IMR-90 (cell line): ENCODE data around the gene RNF224. TPM values are rescaled to one million over a fixed set of nuclear protein-coding genes. Genes with fewer than 3 reads are reported as not detected.

Experiments used
- ATAC-seq: fragments of 200-7000 bp; cut with Tn5 transposase; 2 replicates; pipeline ENCODE4 v1.9.1; 2020; ENCODE audit warnings: low read depth, mild to moderate bottlenecking, moderate library complexity
- BruUV-seq: library from RNA; stranded (reverse); fragments of 400-500 nt; replicated peaks from 2 replicates; lab custom pipeline; 2021; lab: Mats Ljungman, UMichigan
- CTCF ChIA-PET: fragments of 300-600 bp; formaldehyde crosslinking; extraction: SDS; loops from one replicate; lab custom pipeline; 2021; ENCODE audit warnings: antibody characterized with exemption; lab: Yijun Ruan, JAX
- POLR2A ChIA-PET: fragments of 300-600 bp; sonication (Branson Sonifier 250); formaldehyde crosslinking; loops from one replicate; lab custom pipeline; 2022; ENCODE audit warnings: antibody characterized with exemption; ENCODE audit not compliant: unreplicated experiment; lab: Charles Lee
- DNase-seq: peaks from one replicate; pipeline ENCODE4 v3.0.0; 2013
- H2AFZ ChIP-seq: replicated peaks from 2 replicates; pipeline ENCODE3; 2013; ENCODE audit warnings: low read length, mild to moderate bottlenecking; ENCODE audit not compliant: poor library complexity
- H2AK5ac ChIP-seq: 2 replicates; pipeline ENCODE4 v1.6.1; 2013; ENCODE audit warnings: low read depth, low read length, inconsistent platforms
- H2AK9ac ChIP-seq: replicated peaks from 2 replicates; pipeline ENCODE3; 2013; ENCODE audit warnings: mild to moderate bottlenecking, low read depth, low read length, moderate library complexity; ENCODE audit not compliant: poor library complexity
- H2BK120ac ChIP-seq: 2 replicates; pipeline ENCODE4 v1.6.1; 2013; ENCODE audit warnings: low read depth, low read length, inconsistent platforms
- H2BK15ac ChIP-seq: 3 replicates; pipeline ENCODE4 v1.6.1; 2013; ENCODE audit warnings: low read depth, low read length, inconsistent platforms
- H2BK20ac ChIP-seq: 2 replicates; pipeline ENCODE4 v1.6.1; 2013; ENCODE audit warnings: low read depth, mild to moderate bottlenecking, inconsistent platforms, low read length, moderate library complexity
- H2BK5ac ChIP-seq: 2 replicates; pipeline ENCODE4 v1.6.1; 2013; ENCODE audit warnings: mild to moderate bottlenecking, low read depth, low read length, inconsistent platforms; ENCODE audit not compliant: poor library complexity, severe bottlenecking
- H3K14ac ChIP-seq: replicated peaks from 2 replicates; pipeline ENCODE4 v1.6.1; 2013; ENCODE audit warnings: low read depth, low read length, inconsistent platforms
- H3K18ac ChIP-seq: 2 replicates; pipeline ENCODE4 v1.6.1; 2013; ENCODE audit warnings: low read depth, low read length, control low read depth
- H3K23ac ChIP-seq: 2 replicates; pipeline ENCODE4 v1.6.1; 2013; ENCODE audit warnings: low read depth, low read length, inconsistent platforms
- H3K27ac ChIP-seq: 2 replicates; pipeline ENCODE4 v1.5.1; 2013; ENCODE audit warnings: mild to moderate bottlenecking, control low read depth, low read length; ENCODE audit not compliant: insufficient read depth
- H3K27me3 ChIP-seq: 2 replicates; pipeline ENCODE4 v1.6.1; 2013; ENCODE audit warnings: low read length; ENCODE audit not compliant: control insufficient read depth, insufficient read depth
- H3K36me3 ChIP-seq: 2 replicates; pipeline ENCODE4 v1.6.1; 2013; ENCODE audit warnings: low read length, mixed read lengths; ENCODE audit not compliant: control insufficient read depth, insufficient read depth
- H3K4ac ChIP-seq: 2 replicates; pipeline ENCODE4 v1.6.1; 2013; ENCODE audit warnings: low read depth, low read length, inconsistent platforms
- H3K4me1 ChIP-seq: 2 replicates; pipeline ENCODE4 v1.6.1; 2013; ENCODE audit warnings: low read length, mixed read lengths; ENCODE audit not compliant: control insufficient read depth, insufficient read depth
- H3K4me2 ChIP-seq: 2 replicates; pipeline ENCODE4 v1.6.1; 2013; ENCODE audit warnings: low read depth, mild to moderate bottlenecking, control low read depth, low read length, moderate library complexity
- H3K4me3 ChIP-seq: 2 replicates; pipeline ENCODE4 v1.5.1; 2013; ENCODE audit warnings: low read depth, mild to moderate bottlenecking, control low read depth, low read length, moderate library complexity; ENCODE audit not compliant: insufficient read depth
- H3K56ac ChIP-seq: 2 replicates; pipeline ENCODE4 v1.6.1; 2013; ENCODE audit warnings: low read length, inconsistent platforms; ENCODE audit not compliant: insufficient read depth; ENCODE audit errors: extremely low read depth
- H3K79me1 ChIP-seq, 2 experiments: 2 replicates each; pipeline ENCODE4 v1.6.1; 2013; ENCODE audit warnings: low read length in 2 of 2, inconsistent platforms in 1 of 2, low read depth in 1 of 2
- H3K9ac ChIP-seq: 2 replicates; pipeline ENCODE4 v1.6.1; 2013; ENCODE audit warnings: low read depth, low read length, control low read depth
- H3K9me1 ChIP-seq: 2 replicates; pipeline ENCODE4 v1.6.1; 2013; ENCODE audit warnings: low read length, inconsistent platforms; ENCODE audit not compliant: insufficient read depth
- H3K9me3 ChIP-seq: 2 replicates; pipeline ENCODE4 v1.6.1; 2013; ENCODE audit warnings: low read length; ENCODE audit not compliant: control insufficient read depth, insufficient read depth
- H4K20me1 ChIP-seq: 2 replicates; pipeline ENCODE4 v1.6.1; 2013; ENCODE audit warnings: low read length, inconsistent platforms; ENCODE audit not compliant: insufficient read depth
- H4K5ac ChIP-seq: 2 replicates; pipeline ENCODE4 v1.6.1; 2013; ENCODE audit warnings: mild to moderate bottlenecking, low read depth, low read length, control low read depth
- H4K8ac ChIP-seq, 2 experiments: 2 replicates each; pipeline ENCODE4 v1.6.1; 2013; ENCODE audit warnings: low read depth in 2 of 2, low read length in 2 of 2, control low read depth in 1 of 2, inconsistent platforms in 1 of 2
- H4K91ac ChIP-seq: 2 replicates; pipeline ENCODE4 v1.6.1; 2013; ENCODE audit warnings: low read depth, low read length, inconsistent platforms; ENCODE audit not compliant: insufficient read depth
- BHLHE40 ChIP-seq: fragments of 150-350 bp; IDR thresholded peaks from 2 replicates; pipeline ENCODE4 v1.6.1; 2016; ENCODE audit warnings: mild to moderate bottlenecking, low read depth, low read length
- CEBPB ChIP-seq: IDR thresholded peaks from 2 replicates; pipeline ENCODE4 v1.6.1; 2012; ENCODE audit warnings: low read depth, low read length, improper control_type of control experiment
- ELK1 ChIP-seq: fragments of 150-350 bp; IDR thresholded peaks from 2 replicates; pipeline ENCODE4 v1.6.1; 2016; ENCODE audit warnings: low read depth, mild to moderate bottlenecking, low read length, moderate library complexity, borderline replicate concordance
- FOS ChIP-seq: fragments of 150-350 bp; IDR thresholded peaks from 2 replicates; pipeline ENCODE4 v1.6.1; 2016; ENCODE audit warnings: low read depth, low read length
- MAFK ChIP-seq: IDR thresholded peaks from 2 replicates; pipeline ENCODE4 v1.6.1; 2012; ENCODE audit warnings: low read depth, low read length, improper control_type of control experiment
- MAZ ChIP-seq: IDR thresholded peaks from 2 replicates; pipeline ENCODE4 v1.6.1; 2012; ENCODE audit warnings: low read depth, mild to moderate bottlenecking, low read length, improper control_type of control experiment, moderate library complexity, borderline replicate concordance
- MXI1 ChIP-seq: IDR thresholded peaks from 2 replicates; pipeline ENCODE4 v1.6.1; 2012; ENCODE audit warnings: low read depth, mild to moderate bottlenecking, low read length, moderate library complexity, borderline replicate concordance
- RAD21 ChIP-seq: IDR thresholded peaks from 2 replicates; pipeline ENCODE4 v1.6.1; 2012; ENCODE audit warnings: low read length, improper control_type of control experiment
- SMC3 ChIP-seq: fragments of 150-350 bp; IDR thresholded peaks from 2 replicates; pipeline ENCODE4 v1.6.1; 2016; ENCODE audit warnings: low read depth, mild to moderate bottlenecking, antibody characterized with exemption, low read length, moderate library complexity
- USF2 ChIP-seq: fragments of 150-350 bp; IDR thresholded peaks from 2 replicates; pipeline ENCODE4 v1.6.1; 2017; ENCODE audit warnings: mild to moderate bottlenecking, antibody characterized with exemption, low read length, low read depth
- WGBS, 2 experiments: methylation state at CpG; one replicate each; pipeline versions ENCODE4 v1.1.5 to v1.1.7; 2013; ENCODE audit warnings: missing lambda C conversion rate in 2 of 2; ENCODE audit not compliant: insufficient read length in 1 of 2; ENCODE audit errors: extremely low coverage in 2 of 2; 5-methylcytosine and 5-hydroxymethylcytosine counted together
- dilution Hi-C: fragments of 300-500 bp; cut with HindIII; formaldehyde crosslinking; loops from one replicate; pipeline ENCODE4 v1.14.3; 2018; ENCODE audit warnings: low sequenced_read_pairs; ENCODE audit not compliant: unreplicated experiment
- in situ Hi-C: fragments of 300-500 bp; cut with MboI; formaldehyde crosslinking; loops from 3 replicates; pipeline ENCODE4 v1.14.3; 2019; ENCODE audit warnings: low sequenced_read_pairs, inconsistent platforms, mixed read lengths
- intact Hi-C: fragments of 100-400 bp; cut with micrococcal nuclease; formaldehyde crosslinking; loops from 2 replicates; pipeline ENCODE4 v1.10.0; 2022
- polyA plus RNA-seq, 3 experiments: library from polyadenylated mRNA; depleted of rRNA; stranded (reverse); fragments of >200 nt; gene quantifications; 2 replicates each; pipeline ENCODE4 v1.2.3, GENCODE V29; 2012; ENCODE audit warnings: low replicate concordance in 1 of 3
- total RNA-seq: library from RNA; depleted of rRNA; stranded (reverse); fragments of >200 nt; gene quantifications from 2 replicates; pipeline ENCODE4 v1.2.3, GENCODE V29; 2012

RNF224 gene
- total and polyA plus RNA-seq, 2 of the 4 experiments (the other 2 are of a cell fraction) = not detected

- no peak overlapping the region for H2AK5ac ChIP-seq
- no peak for TF ChIP-seq MAFK
- no peak for TF ChIP-seq SMC3
- TF ChIP-seq BHLHE40 = no peak
- no peak for TF ChIP-seq ELK1
- no peak for TF ChIP-seq CEBPB
- TF ChIP-seq USF2 = no peak
- no peak for TF ChIP-seq MXI1
- TF ChIP-seq FOS = no peak
- no peak for TF ChIP-seq RAD21
- TF ChIP-seq MAZ = no peak
- no peak for ATAC-seq
- intact Hi-C loops = no loop called here
- no peak overlapping the region for H2BK5ac ChIP-seq
- no peak overlapping the region for H4K5ac ChIP-seq
- 0 out of 2 replicates have a peak, but pooled peaks cover 2% of the 10 kb centered on the region for H3K9me1 ChIP-seq
- H3K4ac ChIP-seq = no peak overlapping the region
- no peaks in the 10 kb centered on the region; the same call in 1 of the 2 replicates for H4K20me1 ChIP-seq
- no peaks in the 10 kb centered on the region for H3K27me3 ChIP-seq
- H3K14ac ChIP-seq = no peak overlapping the region
- no peaks in the 10 kb centered on the region; a peak in 1 of 4 replicates for H3K79me1 ChIP-seq
- no peak overlapping the region for H2AK9ac ChIP-seq
- H3K36me3 ChIP-seq = peaks cover 58% of the 10 kb centered on the region
- H3K4me3 ChIP-seq = no peak overlapping the region
- no peaks in the 10 kb centered on the region; the same call in 1 of the 2 replicates for H3K4me1 ChIP-seq
- dilution Hi-C loops = no loop called here
- no peak overlapping the region for H2BK20ac ChIP-seq
- no TSS peak for BruUV-seq
- H3K9me3 ChIP-seq = no peaks in the 10 kb centered on the region
- no peak overlapping the region for H3K27ac ChIP-seq
- no peak overlapping the region for H4K8ac ChIP-seq
- ChIA-PET POLR2A (no interaction called here), CTCF (no interaction called here)
- H3K23ac ChIP-seq = no peak overlapping the region
- in situ Hi-C loops = no loop called here
- H4K91ac ChIP-seq = no peak overlapping the region
- H3K18ac ChIP-seq = no peak overlapping the region
- H2BK120ac ChIP-seq = no peak overlapping the region
- H2AFZ ChIP-seq = no peak overlapping the region
- H2BK15ac ChIP-seq = no peak overlapping the region
- no peak overlapping the region for H3K56ac ChIP-seq
- no peak for DNase-seq
- no peak overlapping the region for H3K4me2 ChIP-seq
- H3K9ac ChIP-seq = no peak overlapping the region
- WGBS, 2 experiments = no CpG with 5 or more reads among the region's 19 CpGs
Measured at GRCh38 chr9:137178939-137179630, 48.2 kb upstream of the RNF224 start.
